Gastroesophageal sphincter (tissue), 4 donors: ENCODE results near the gene TNFRSF13B. TPM values are rescaled to one million over a fixed set of nuclear protein-coding genes. Genes with fewer than 3 reads are reported as not detected.

Experiments used
- ATAC-seq: fragments of 150-250 bp; one replicate; pipeline ENCODE4 v1.9.1; 2016; ENCODE audit warnings: mild to moderate bottlenecking, moderate library complexity
- H3K27ac ChIP-seq, 4 donors: fragments of 200-600 bp; sonication (generic) in 3 of 4; 1 replicate in 3 of 4; 2 replicates in 1 of 4; pipeline ENCODE4 v1.5.1; 2016 to 2019
- H3K27me3 ChIP-seq: fragments of 200-600 bp; sonication (generic); one replicate; pipeline ENCODE4 v1.5.1; 2019
- H3K36me3 ChIP-seq, 2 donors: fragments of 200-600 bp; sonication (generic); one replicate each; pipeline ENCODE4 v1.5.1; 2019; ENCODE audit warnings: control low read depth in 1 of 2
- H3K4me1 ChIP-seq, 3 donors: fragments of 200-600 bp; sonication (generic); 1 replicate in 2 of 3; 2 replicates in 1 of 3; pipeline ENCODE4 v1.5.1; 2016 to 2019; ENCODE audit warnings: control low read depth in 2 of 3
- H3K4me3 ChIP-seq, 2 donors: fragments of 200-600 bp; sonication (generic); one replicate each; pipeline ENCODE4 v1.5.1; 2019; ENCODE audit warnings: mild to moderate bottlenecking in 1 of 2, moderate library complexity in 1 of 2
- H3K9me3 ChIP-seq, 3 donors: fragments of 200-600 bp; sonication (generic); one replicate each; pipeline ENCODE4 v1.5.1; 2017 to 2019; ENCODE audit warnings: control low read depth in 2 of 3
- EP300 ChIP-seq: sonication (generic); formaldehyde crosslinking; IDR thresholded peaks from one replicate; pipeline ENCODE4 v1.6.1; 2017; ENCODE audit warnings: antibody characterized with exemption, mild to moderate bottlenecking
- POLR2A ChIP-seq, 2 donors: fragments of 450-650 bp; IDR thresholded peaks; one replicate each; pipeline ENCODE4 v1.6.1; 2017; ENCODE audit warnings: antibody characterized with exemption in 2 of 2, mild to moderate bottlenecking in 2 of 2, moderate library complexity in 1 of 2
- POLR2AphosphoS5 ChIP-seq: sonication (generic); formaldehyde crosslinking; IDR thresholded peaks from one replicate; pipeline ENCODE4 v1.6.1; 2017; ENCODE audit warnings: antibody characterized with exemption
- WGBS, 2 donors: methylation state at CpG; one replicate each; pipeline ENCODE4 v1.1.5; 2018; ENCODE audit warnings: low coverage in 1 of 2; 5-methylcytosine and 5-hydroxymethylcytosine counted together
- total RNA-seq, 4 donors: library from RNA; depleted of rRNA; stranded (reverse); fragments of >200 nt; gene quantifications; one replicate each; pipeline ENCODE4 v1.1.0, GENCODE V29; 2016
- TF ChIP-seq, protein P1 (sequence below), 4 experiments: fragments of 200-600 bp in 2 of 4; fragments of 450-650 bp in 2 of 4; sonication (generic) in 1 of 4; IDR thresholded peaks; one replicate each; pipeline ENCODE4 v1.5.1; 2017 to 2019; ENCODE audit warnings: antibody characterized with exemption in 4 of 4, mild to moderate bottlenecking in 2 of 4, moderate library complexity in 2 of 4

TNFRSF13B gene
- total RNA-seq, 4 donors from 2014 or later, result 0.81 TPM; not detected in 3

DNA sequence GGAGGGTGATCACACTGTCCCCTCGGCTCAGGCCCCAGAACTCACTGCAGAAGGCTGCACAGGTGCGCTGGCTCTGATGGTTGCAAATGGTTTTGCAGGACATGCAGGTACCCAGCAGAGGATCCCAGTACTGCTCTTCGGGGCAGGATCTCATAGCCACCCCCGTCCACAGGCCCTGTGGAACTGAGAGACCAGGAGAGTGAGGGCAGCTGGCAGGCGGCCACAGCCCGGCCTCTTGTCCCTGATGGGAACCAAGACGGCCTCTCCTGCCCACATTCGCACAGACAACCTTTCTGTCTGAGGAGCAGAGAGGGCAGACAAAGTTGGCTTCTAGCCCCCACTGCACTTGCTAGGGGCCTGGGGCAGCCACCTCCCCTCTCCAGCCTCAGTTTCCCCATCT lies 19.5 kb downstream of the TNFRSF13B start:
- no peaks in the 10 kb centered on the region for H3K4me1 ChIP-seq
- peaks cover 0 to 35% (median 4%) of the 10 kb centered on the region in 3 donors for H3K9me3 ChIP-seq
- WGBS, 2 donors, result 100% methylated on average over 1 of the region's 8 CpGs; no CpG with 5 or more reads in 1 of the 2 donors
- H3K4me3 ChIP-seq, result no peak overlapping the region
- no peak for ATAC-seq
- TF ChIP-seq POLR2AphosphoS5 (no peak), POLR2A (IDR thresholded peaks at IDR 0.05) (no peak), EP300 (no peak)
- TF ChIP-seq, protein P1, sequence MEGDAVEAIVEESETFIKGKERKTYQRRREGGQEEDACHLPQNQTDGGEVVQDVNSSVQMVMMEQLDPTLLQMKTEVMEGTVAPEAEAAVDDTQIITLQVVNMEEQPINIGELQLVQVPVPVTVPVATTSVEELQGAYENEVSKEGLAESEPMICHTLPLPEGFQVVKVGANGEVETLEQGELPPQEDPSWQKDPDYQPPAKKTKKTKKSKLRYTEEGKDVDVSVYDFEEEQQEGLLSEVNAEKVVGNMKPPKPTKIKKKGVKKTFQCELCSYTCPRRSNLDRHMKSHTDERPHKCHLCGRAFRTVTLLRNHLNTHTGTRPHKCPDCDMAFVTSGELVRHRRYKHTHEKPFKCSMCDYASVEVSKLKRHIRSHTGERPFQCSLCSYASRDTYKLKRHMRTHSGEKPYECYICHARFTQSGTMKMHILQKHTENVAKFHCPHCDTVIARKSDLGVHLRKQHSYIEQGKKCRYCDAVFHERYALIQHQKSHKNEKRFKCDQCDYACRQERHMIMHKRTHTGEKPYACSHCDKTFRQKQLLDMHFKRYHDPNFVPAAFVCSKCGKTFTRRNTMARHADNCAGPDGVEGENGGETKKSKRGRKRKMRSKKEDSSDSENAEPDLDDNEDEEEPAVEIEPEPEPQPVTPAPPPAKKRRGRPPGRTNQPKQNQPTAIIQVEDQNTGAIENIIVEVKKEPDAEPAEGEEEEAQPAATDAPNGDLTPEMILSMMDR (IDR thresholded peaks at IDR 0.05), result no peak
- peaks cover 52% of the 10 kb centered on the region for H3K27me3 ChIP-seq
- no peak overlapping the region for H3K27ac ChIP-seq
- no peaks in the 10 kb centered on the region for H3K36me3 ChIP-seq

DNA sequence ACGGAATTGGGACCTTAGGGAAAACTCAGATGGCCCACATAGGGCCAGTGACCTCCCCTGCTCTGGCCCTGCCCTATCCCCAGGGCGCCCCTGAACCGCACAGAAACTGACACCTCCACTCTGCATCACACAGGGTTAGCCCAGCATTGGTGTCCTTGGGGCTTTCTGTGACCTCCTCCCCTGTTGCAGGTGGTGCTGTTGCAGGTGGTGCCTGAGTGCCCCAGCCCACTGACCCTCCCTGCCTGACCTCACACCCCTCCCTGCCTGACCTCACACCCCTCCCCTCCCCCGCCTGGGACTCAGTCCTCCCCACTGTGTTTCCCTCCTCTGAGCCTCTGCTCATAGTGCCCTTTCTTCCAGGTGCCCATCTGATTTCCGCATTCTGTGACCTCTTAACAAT lies 21.4 kb downstream of the TNFRSF13B start:
- H3K36me3 ChIP-seq, result no peaks in the 10 kb centered on the region
- H3K27ac ChIP-seq, result no peak overlapping the region
- WGBS, 2 donors, result 70 to 80% methylated on average over 1 to 5 of the region's 5 CpGs
- ATAC-seq, result no peak
- no peaks in the 10 kb centered on the region for H3K4me1 ChIP-seq
- peaks cover 41% of the 10 kb centered on the region for H3K27me3 ChIP-seq
- TF ChIP-seq, protein P1 (IDR thresholded peaks at IDR 0.05), result no peak
- no peak for TF ChIP-seq POLR2A (IDR thresholded peaks at IDR 0.05)
- no peak for TF ChIP-seq EP300
- TF ChIP-seq POLR2AphosphoS5, result no peak
- H3K4me3 ChIP-seq, result no peak overlapping the region
- H3K9me3 ChIP-seq, result peaks cover 0 to 23% (median 4%) of the 10 kb centered on the region in 3 donors

DNA sequence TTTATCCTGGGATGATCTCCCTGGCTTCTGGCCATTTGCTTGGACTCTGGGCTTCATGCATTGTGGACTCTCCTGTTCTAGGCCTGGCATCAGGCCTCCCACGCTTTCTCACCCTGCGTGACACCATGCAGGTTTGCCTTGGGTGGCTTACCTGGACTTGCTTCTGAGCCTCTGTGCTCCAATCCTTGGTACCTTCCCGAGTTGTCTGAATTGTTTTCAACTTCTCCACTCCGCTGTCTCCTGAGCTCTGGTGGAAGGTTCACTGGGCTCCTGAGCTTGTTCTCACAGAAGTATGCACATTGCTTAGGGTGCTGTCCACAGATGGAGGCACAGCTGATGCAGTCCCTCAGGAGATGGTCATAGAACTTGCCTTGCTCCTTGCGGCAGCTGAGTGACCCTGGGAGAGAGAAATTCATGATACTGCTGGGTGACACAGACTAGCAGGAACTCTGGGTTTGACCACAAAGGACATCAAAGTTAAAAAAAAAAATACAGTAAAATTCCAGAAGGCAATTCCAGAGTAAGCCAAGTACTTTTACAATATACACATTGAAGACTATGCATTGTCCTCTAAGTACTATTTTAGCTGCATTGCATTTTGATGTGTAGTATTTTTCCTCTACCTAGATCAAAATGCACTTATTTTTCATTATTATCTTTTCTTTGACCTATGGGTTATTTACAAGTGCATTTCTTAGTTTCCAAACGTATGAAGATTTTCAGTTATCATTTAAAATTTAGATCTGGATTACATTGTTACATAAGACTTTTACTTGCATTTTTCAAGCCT lies 23.1 kb downstream of the TNFRSF13B start:
- no peak overlapping the region for H3K27ac ChIP-seq
- no peak for ATAC-seq
- WGBS, 2 donors, result 93 to 94% methylated on average over 3 of the region's 6 CpGs

DNA sequence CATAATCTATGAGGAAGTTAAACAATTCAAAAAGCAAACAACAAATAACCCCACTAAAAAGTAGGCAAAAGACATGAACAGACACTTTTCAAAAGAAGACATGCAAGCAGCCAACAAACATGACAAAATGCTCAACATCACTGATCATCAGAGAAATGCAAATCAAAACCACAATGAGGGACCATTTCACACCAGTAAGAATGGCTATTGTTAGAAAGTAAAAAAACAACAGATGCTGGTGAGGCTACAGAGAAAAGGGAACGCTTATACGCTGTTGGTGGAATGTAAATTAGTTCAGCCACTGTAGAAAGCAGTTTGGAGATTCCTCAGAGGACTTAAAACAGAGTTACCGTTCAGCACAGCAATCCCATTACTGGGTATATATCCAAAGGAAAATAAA lies 24.4 kb downstream of the TNFRSF13B start:
- WGBS, 2 donors, result 29 to 80% methylated on average over 3 of the region's 3 CpGs
- Histone ChIP-seq H3K36me3 (no peaks in the 10 kb centered on the region), H3K27me3 (peaks cover 31% of the 10 kb centered on the region), H3K27ac (no peak overlapping the region), H3K4me1 (no peaks in the 10 kb centered on the region), H3K9me3 (peaks cover 0 to 23% (median 4%) of the 10 kb centered on the region in 3 donors), H3K4me3 (no peak overlapping the region)
- ATAC-seq, result no peak
- TF ChIP-seq POLR2AphosphoS5 (no peak), POLR2A (IDR thresholded peaks at IDR 0.05) (no peak), EP300 (no peak)
- TF ChIP-seq, protein P1 (IDR thresholded peaks at IDR 0.05), result no peak

More for the DNA sequence above, 23.1 kb downstream of the TNFRSF13B start:
- no peak for TF ChIP-seq POLR2A (IDR thresholded peaks at IDR 0.05)
- TF ChIP-seq EP300, result no peak
- TF ChIP-seq, protein P1 (IDR thresholded peaks at IDR 0.05), result no peak
- TF ChIP-seq POLR2AphosphoS5, result no peak
- Histone ChIP-seq H3K4me3 (no peak overlapping the region), H3K4me1 (no peaks in the 10 kb centered on the region), H3K36me3 (no peaks in the 10 kb centered on the region), H3K9me3 (peaks cover 0 to 23% (median 4%) of the 10 kb centered on the region in 3 donors), H3K27me3 (peaks cover 41% of the 10 kb centered on the region)
